ENCODE measurements around the gene MIA3.

- TF ChIP-seq CTCF (conservative IDR thresholded peaks at IDR 0.05; ENCODE audit: low read length) (no peak), EZH2phosphoT487 (IDR thresholded peaks at IDR 0.05; ENCODE audit: borderline replicate concordance) (no peak)
These were observed 24.6 kb downstream of the MIA3 start for GRCh38 chr1:222642468-222642867.
